Activated CD8-positive, alpha-beta memory T cell treated with anti-CD3 and anti-CD28 coated beads for 1 hour (primary cell): ENCODE measurements around the gene VAV3.

Experiments used
- DNase-seq, 2 donors: peaks; one replicate each; pipeline ENCODE4 v3.0.0-alpha.2; 2020; ENCODE audit warnings: low read depth in 1 of 2; ENCODE audit errors: extremely low read depth in 1 of 2

Gene VAV3

GRCh38 chr1:107939256-107939655, 25.7 kb downstream of the VAV3 start:
- no peak for DNase-seq

GRCh38 chr1:107936498-107937481, 28.2 kb downstream of the VAV3 start:
- peak in 1 of 2 donors; percentile 9 for DNase-seq

- no peak for DNase-seq
Observed at GRCh38 chr1:107935396-107936064, 29.4 kb downstream of the VAV3 start.

- DNase-seq: no peak
Observed at GRCh38 chr1:107934578-107934977, 30.4 kb downstream of the VAV3 start.

- DNase-seq: no peak
Observed at GRCh38 chr1:107933736-107934135, 31.2 kb downstream of the VAV3 start.

- DNase-seq: no peak
Observed at GRCh38 chr1:107930292-107930691, 34.7 kb downstream of the VAV3 start.

GRCh38 chr1:107927820-107928219, 37.2 kb downstream of the VAV3 start:
- no peak for DNase-seq

GRCh38 chr1:107926436-107927080, 38.4 kb downstream of the VAV3 start:
- DNase-seq: no peak

- DNase-seq: no peak
Observed at GRCh38 chr1:107925565-107925964, 39.4 kb downstream of the VAV3 start.

GRCh38 chr1:107920999-107921398, 44.0 kb downstream of the VAV3 start:
- DNase-seq: no peak

- no peak for DNase-seq
Observed at GRCh38 chr1:107920561-107920960, 44.4 kb downstream of the VAV3 start.

GRCh38 chr1:107919953-107920352, 45.0 kb downstream of the VAV3 start:
- DNase-seq: no peak

GRCh38 chr1:107914119-107914765, 50.7 kb downstream of the VAV3 start:
- no peak for DNase-seq

GRCh38 chr1:107912656-107913055, 52.3 kb downstream of the VAV3 start:
- no peak for DNase-seq

GRCh38 chr1:107900090-107900945, 64.7 kb downstream of the VAV3 start:
- no peak for DNase-seq

- DNase-seq: no peak
Observed at GRCh38 chr1:107899655-107900054, 65.3 kb downstream of the VAV3 start.

GRCh38 chr1:107897438-107898345, 67.3 kb downstream of the VAV3 start:
- DNase-seq: no peak

GRCh38 chr1:107896936-107897335, 68.0 kb downstream of the VAV3 start:
- DNase-seq: no peak

GRCh38 chr1:107896401-107896800, 68.6 kb downstream of the VAV3 start:
- no peak for DNase-seq
